Kidney epithelial cell (primary cell): ENCODE results near the gene SLC35D3. TPM values are rescaled to one million over a fixed set of nuclear protein-coding genes. Genes with fewer than 3 reads are reported as not detected.
A peak's percentile ranks its signal among the peaks of the same experiment; 100 is the strongest.

Experiments
- DNase-seq: peaks from one replicate; pipeline ENCODE4 v3.0.0-alpha.2; 2010; ENCODE audit warnings: low read depth
- H3K27me3 ChIP-seq: 2 replicates; pipeline ENCODE4 v1.6.0; 2011; ENCODE audit warnings: low read length; ENCODE audit not compliant: control insufficient read depth, insufficient read depth
- H3K36me3 ChIP-seq: 2 replicates; pipeline ENCODE4 v1.5.1; 2011; ENCODE audit warnings: low read length; ENCODE audit not compliant: control insufficient read depth, insufficient read depth
- H3K4me3 ChIP-seq: 2 replicates; pipeline ENCODE4 v1.5.1; 2011; ENCODE audit warnings: low read depth, mild to moderate bottlenecking, control low read depth, low read length
- CTCF ChIP-seq: IDR thresholded peaks from 2 replicates; pipeline ENCODE4 v1.5.1; 2011; ENCODE audit warnings: mild to moderate bottlenecking, moderate library complexity, low read length, control low read depth, inconsistent platforms; ENCODE audit not compliant: insufficient read depth, poor library complexity, severe bottlenecking
- total RNA-seq: library from RNA; depleted of rRNA; stranded (reverse); fragments of >200 nt; gene quantifications from 2 replicates; pipeline ENCODE4 v1.2.3, GENCODE V29; 2015

The SLC35D3 gene
- total RNA-seq, 1 donor from 2014 or later: not detected

GRCh38 chr6:136926383-136926782 is 4.3 kb downstream of the SLC35D3 start:
- Histone ChIP-seq H3K4me3 (no peak overlapping the region), H3K27me3 (peaks cover 29% of the 10 kb centered on the region), H3K36me3 (no peaks in the 10 kb centered on the region)
- TF ChIP-seq CTCF: no peak
- no peak for DNase-seq

GRCh38 chr6:136927292-136927691 is 5.2 kb downstream of the SLC35D3 start:
- Histone ChIP-seq H3K27me3 (peaks cover 21% of the 10 kb centered on the region), H3K36me3 (no peaks in the 10 kb centered on the region), H3K4me3 (no peak overlapping the region)
- peak; percentile 26 for TF ChIP-seq CTCF
- no peak for DNase-seq

GRCh38 chr6:136930528-136930927 is 8.4 kb downstream of the SLC35D3 start:
- no peak for DNase-seq
- TF ChIP-seq CTCF: no peak
- Histone ChIP-seq H3K36me3 (no peaks in the 10 kb centered on the region), H3K4me3 (no peak overlapping the region), H3K27me3 (no peaks in the 10 kb centered on the region)

- no peak for DNase-seq
- H3K27me3 ChIP-seq: no peaks in the 10 kb centered on the region
- no peak for TF ChIP-seq CTCF
- H3K36me3 ChIP-seq: no peaks in the 10 kb centered on the region
- no peak overlapping the region for H3K4me3 ChIP-seq
Measured at GRCh38 chr6:136932599-136932998, 10.5 kb downstream of the SLC35D3 start.

GRCh38 chr6:136945072-136945471 is 23.0 kb downstream of the SLC35D3 start:
- Histone ChIP-seq H3K4me3 (no peak overlapping the region), H3K36me3 (no peaks in the 10 kb centered on the region), H3K27me3 (no peaks in the 10 kb centered on the region)
- DNase-seq: no peak
- TF ChIP-seq CTCF: no peak

GRCh38 chr6:136945711-136946121 is 23.6 kb downstream of the SLC35D3 start:
- DNase-seq: peak; percentile 34
- H3K27me3 ChIP-seq: no peaks in the 10 kb centered on the region
- TF ChIP-seq CTCF: no peak

More at GRCh38 chr6:136945711-136946121, 23.6 kb downstream of the SLC35D3 start:
- Histone ChIP-seq H3K4me3 (no peak overlapping the region), H3K36me3 (no peaks in the 10 kb centered on the region)
